HFF-Myc (cell line): ENCODE measurements around the gene PLSCR1.
"Not testable (repeated sequence)": the region's sequence is repeated elsewhere in the genome, so short reads cannot be mapped to it uniquely, and the experiment has no call there.

ENCODE experiments used
- DNase-seq: peaks from one replicate; pipeline ENCODE4 v3.0.0-alpha.2; 2011; ENCODE audit warnings: low read depth; ENCODE audit errors: extremely low read depth
- H3K4me3 ChIP-seq: replicated peaks from 2 replicates; pipeline ENCODE4 v1.5.1; 2011; ENCODE audit warnings: low read depth, mild to moderate bottlenecking, control low read depth, low read length
- TF ChIP-seq, protein P1 (sequence below): IDR thresholded peaks from 2 replicates; pipeline ENCODE4 v1.5.1; 2012; ENCODE audit warnings: mild to moderate bottlenecking, low read depth, low read length, control low read depth; ENCODE audit errors: missing control alignments

The PLSCR1 gene

GRCh38 chr3:146532406-146532805, 12.0 kb downstream of the PLSCR1 start:
- peak; percentile 40 for DNase-seq
- TF ChIP-seq, protein P1, sequence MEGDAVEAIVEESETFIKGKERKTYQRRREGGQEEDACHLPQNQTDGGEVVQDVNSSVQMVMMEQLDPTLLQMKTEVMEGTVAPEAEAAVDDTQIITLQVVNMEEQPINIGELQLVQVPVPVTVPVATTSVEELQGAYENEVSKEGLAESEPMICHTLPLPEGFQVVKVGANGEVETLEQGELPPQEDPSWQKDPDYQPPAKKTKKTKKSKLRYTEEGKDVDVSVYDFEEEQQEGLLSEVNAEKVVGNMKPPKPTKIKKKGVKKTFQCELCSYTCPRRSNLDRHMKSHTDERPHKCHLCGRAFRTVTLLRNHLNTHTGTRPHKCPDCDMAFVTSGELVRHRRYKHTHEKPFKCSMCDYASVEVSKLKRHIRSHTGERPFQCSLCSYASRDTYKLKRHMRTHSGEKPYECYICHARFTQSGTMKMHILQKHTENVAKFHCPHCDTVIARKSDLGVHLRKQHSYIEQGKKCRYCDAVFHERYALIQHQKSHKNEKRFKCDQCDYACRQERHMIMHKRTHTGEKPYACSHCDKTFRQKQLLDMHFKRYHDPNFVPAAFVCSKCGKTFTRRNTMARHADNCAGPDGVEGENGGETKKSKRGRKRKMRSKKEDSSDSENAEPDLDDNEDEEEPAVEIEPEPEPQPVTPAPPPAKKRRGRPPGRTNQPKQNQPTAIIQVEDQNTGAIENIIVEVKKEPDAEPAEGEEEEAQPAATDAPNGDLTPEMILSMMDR: no peak
- no peak overlapping the region for H3K4me3 ChIP-seq

DNA sequence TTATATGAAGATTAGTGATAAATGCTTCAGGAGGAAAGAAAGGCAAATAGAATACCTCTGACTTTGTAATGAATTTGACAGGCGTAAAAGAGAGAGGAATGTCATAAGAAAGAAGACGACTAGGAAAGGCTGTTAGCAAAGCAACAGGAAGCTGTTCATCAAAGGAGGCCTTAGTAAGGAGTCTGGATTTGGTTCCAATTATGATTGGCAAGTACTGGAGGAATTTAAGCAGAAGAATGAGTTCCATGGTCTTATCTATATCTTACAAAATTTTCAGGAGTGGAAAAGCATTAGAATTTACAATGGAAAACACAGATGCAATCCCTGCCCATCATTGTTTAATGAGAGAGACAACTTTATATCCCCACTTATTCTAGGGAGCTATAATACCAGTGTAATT, 13.8 kb downstream of the PLSCR1 start:
- TF ChIP-seq, protein P1: no peak

DNA sequence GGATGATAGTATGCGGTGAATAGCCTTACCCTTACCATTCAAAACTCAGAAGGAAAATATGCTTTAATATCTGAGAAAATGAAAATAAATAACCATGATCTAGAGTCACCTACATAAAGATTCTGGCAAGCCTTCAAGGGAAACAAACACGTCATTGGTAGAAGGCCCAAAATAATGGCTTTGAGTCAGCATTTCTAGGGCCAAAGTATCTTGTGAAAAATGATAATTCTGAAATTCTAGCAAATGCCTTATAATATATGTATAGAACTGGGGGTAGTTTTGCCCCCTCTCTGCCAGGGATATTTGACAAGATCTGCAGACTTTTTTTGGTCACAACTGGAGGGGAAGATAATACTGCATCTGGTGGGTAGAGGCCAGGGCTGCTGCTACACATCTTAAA, 15.4 kb downstream of the PLSCR1 start:
- no peak for DNase-seq
- TF ChIP-seq, protein P1: no peak
- no peak overlapping the region for H3K4me3 ChIP-seq

More for the DNA sequence above, 13.8 kb downstream of the PLSCR1 start:
- no peak for DNase-seq
- H3K4me3 ChIP-seq: no peak overlapping the region

DNA sequence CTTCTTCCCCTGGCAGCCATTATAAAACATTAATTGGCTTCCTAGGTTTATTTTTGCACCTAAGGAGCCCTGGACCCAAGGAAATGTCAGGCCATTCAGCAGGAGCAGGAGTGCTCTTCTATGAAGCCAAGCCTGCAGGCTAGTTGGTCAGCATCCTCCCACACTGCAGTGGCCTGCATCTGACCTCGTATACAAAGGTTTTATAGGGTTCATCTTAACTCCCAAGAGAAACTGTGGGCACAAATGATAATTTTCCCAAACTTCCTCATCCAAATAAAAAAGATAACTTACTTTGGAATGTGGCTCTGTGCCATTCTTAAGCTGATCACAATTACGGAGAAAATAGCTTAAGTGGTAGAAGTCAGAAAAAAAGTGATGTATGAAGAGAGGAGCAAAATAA, 19.4 kb downstream of the PLSCR1 start:
- TF ChIP-seq, protein P1: no peak
- DNase-seq: no peak
- H3K4me3 ChIP-seq: no peak overlapping the region

DNA sequence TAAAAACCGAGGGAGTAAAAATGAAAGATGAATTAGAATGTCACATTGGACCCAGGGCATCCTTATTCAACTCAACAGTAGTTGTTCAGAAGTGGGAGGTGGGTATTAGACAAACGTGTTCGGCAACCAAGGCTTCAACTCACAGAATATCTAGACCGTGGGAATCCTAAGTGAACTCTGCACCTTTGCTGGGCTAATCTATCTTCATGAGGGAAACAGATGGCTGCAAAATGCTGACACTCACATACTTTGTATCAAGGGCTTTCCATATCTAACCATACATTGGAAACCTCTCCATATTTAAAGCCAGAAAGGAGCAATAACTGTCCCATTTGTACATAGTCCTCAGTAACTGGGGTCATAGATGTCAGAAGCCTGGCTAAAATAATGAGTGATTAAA, 20.9 kb downstream of the PLSCR1 start:
- DNase-seq: no peak
- TF ChIP-seq, protein P1: no peak
- no peak overlapping the region for H3K4me3 ChIP-seq

- DNase-seq, H3K4me3 ChIP-seq: not testable (repeated sequence)
Measured at GRCh38 chr3:146522174-146523158, 21.9 kb downstream of the PLSCR1 start.

DNA sequence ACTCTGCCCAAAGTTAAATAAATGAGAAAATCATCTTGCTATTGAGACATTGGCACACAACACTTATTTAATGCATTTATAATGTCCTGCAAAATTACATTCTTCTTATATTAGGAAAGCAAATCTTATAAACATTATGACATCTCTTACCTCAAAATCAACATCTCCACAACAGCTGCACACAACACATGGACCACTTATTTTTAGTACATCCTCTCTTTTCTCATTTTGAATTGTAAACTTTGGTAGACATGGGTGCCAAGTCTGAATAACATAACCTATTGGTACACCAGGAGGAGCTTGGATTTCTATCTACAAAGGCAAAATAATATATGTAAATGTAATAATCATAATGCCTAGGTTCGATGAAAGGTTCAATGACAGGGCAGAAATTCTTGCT, 23.0 kb downstream of the PLSCR1 start:
- DNase-seq: no peak
- no peak overlapping the region for H3K4me3 ChIP-seq
- TF ChIP-seq, protein P1: no peak
